K562 (cell line): ENCODE measurements around the gene GALNT9. TPM values are rescaled to one million over a fixed set of nuclear protein-coding genes. Genes with fewer than 3 reads are reported as not detected.

ENCODE experiments used
- ATAC-seq: fragments of 200-7000 bp; cut with Tn5 transposase; 3 replicates; pipeline ENCODE4 v1.9.1; 2020; ENCODE audit warnings: moderate library complexity
- BruUV-seq: library from RNA; stranded (reverse); fragments of 400-500 nt; replicated peaks from 2 replicates; lab custom pipeline; 2021; lab: Mats Ljungman, UMichigan
- CTCF ChIA-PET: fragments of 300-600 bp; formaldehyde crosslinking; extraction: SDS; loops from one replicate; lab custom pipeline; 2021; ENCODE audit warnings: low intra/inter-chr PET ratio; lab: Yijun Ruan, JAX
- POLR2A ChIA-PET: fragments of 300-600, 350-650 bp; sonication (Branson Sonifier 250); formaldehyde crosslinking; extraction: SDS; loops from one replicate; lab custom pipeline; 2021; ENCODE audit warnings: antibody characterized with exemption, inconsistent platforms; lab: Yijun Ruan, JAX
- DNase-seq, 4 experiments: peaks; one replicate each; pipeline versions ENCODE4 v3.0.0 to v3.0.0-alpha.2; 2011 to 2018; ENCODE audit warnings: low spot score in 3 of 4, mixed read lengths in 3 of 4; ENCODE audit errors: extremely low read depth in 1 of 4
- FAIRE-seq: peaks from 2 replicates; lab custom pipeline; 2011; peaks lifted over from hg19 to GRCh38; lab: Jason Lieb, UNC
- H2AFZ ChIP-seq: 2 replicates; pipeline ENCODE4 v1.6.0; 2011; ENCODE audit warnings: low read depth, low read length, control low read depth, inconsistent platforms
- H3K27ac ChIP-seq: fragments of 200-600 bp; 3 replicates; pipeline ENCODE4 v1.8.0; 2011; ENCODE audit warnings: low read depth, mild to moderate bottlenecking, control low read depth, inconsistent platforms, low read length, moderate library complexity, mixed read lengths; ENCODE audit errors: extremely low read depth
- H3K27me3 ChIP-seq, 2 experiments: fragments of 300-600 bp in 1 of 2; 2 replicates in 1 of 2; 3 replicates in 1 of 2; pipeline versions ENCODE4 v1.6.0 to v1.8.0; 2011; ENCODE audit warnings: inconsistent platforms in 2 of 2, low read length in 2 of 2, mild to moderate bottlenecking in 1 of 2, mixed read lengths in 1 of 2, moderate library complexity in 1 of 2; ENCODE audit not compliant: control insufficient read depth in 2 of 2, insufficient read depth in 2 of 2
- H3K36me3 ChIP-seq: fragments of 300-600 bp; 3 replicates; pipeline ENCODE4 v1.8.0; 2011; ENCODE audit warnings: mild to moderate bottlenecking, low read length, inconsistent platforms; ENCODE audit not compliant: control insufficient read depth, insufficient read depth
- H3K4me1 ChIP-seq, 2 experiments: fragments of 200-600 bp in 1 of 2; replicated peaks in 1 of 2; 2 replicates in 1 of 2; 3 replicates in 1 of 2; pipeline versions ENCODE4 v1.5.1 to v1.8.0; 2011; ENCODE audit warnings: inconsistent platforms in 2 of 2, low read length in 2 of 2, mild to moderate bottlenecking in 1 of 2, mixed read lengths in 1 of 2, moderate library complexity in 1 of 2; ENCODE audit not compliant: control insufficient read depth in 2 of 2, insufficient read depth in 2 of 2
- H3K4me2 ChIP-seq: 2 replicates; pipeline ENCODE4 v1.6.1; 2011; ENCODE audit warnings: low read length, control low read depth, inconsistent platforms, mixed read lengths; ENCODE audit not compliant: insufficient read depth
- H3K4me3 ChIP-seq: fragments of 200-600 bp; sonication (generic), shearing (Covaris generic); 2 replicates; pipeline ENCODE4 v1.5.1; 2016; ENCODE audit warnings: control low read depth, inconsistent platforms
- H3K79me2 ChIP-seq: fragments of 200-600 bp; 3 replicates; pipeline ENCODE4 v1.8.0; 2011; ENCODE audit warnings: low read length, inconsistent platforms; ENCODE audit not compliant: control insufficient read depth, insufficient read depth
- H3K9ac ChIP-seq, 2 experiments: 2 replicates each; pipeline versions ENCODE4 v1.6.0 to v1.6.1; 2011; ENCODE audit warnings: low read depth in 2 of 2, low read length in 2 of 2, control low read depth in 1 of 2, inconsistent platforms in 1 of 2, mild to moderate bottlenecking in 1 of 2, mixed read lengths in 1 of 2; ENCODE audit not compliant: insufficient read depth in 1 of 2
- H3K9me1 ChIP-seq: one replicate; pipeline ENCODE4 v1.6.0; 2011; ENCODE audit warnings: inconsistent platforms, mild to moderate bottlenecking, low read length, moderate library complexity; ENCODE audit not compliant: control insufficient read depth, insufficient read depth
- H3K9me3 ChIP-seq: replicated peaks from 2 replicates; pipeline ENCODE4 v1.5.1; 2011; ENCODE audit warnings: low read depth, low read length, inconsistent platforms; ENCODE audit not compliant: control insufficient read depth, insufficient read depth
- H4K20me1 ChIP-seq: replicated peaks from 2 replicates; pipeline ENCODE4 v1.6.1; 2011; ENCODE audit warnings: low read length, inconsistent platforms, mixed read lengths; ENCODE audit not compliant: control insufficient read depth, insufficient read depth
- ARID3B ChIP-seq: fragments of 250-450 bp; sonication (Bioruptor Pico); IDR thresholded peaks from 2 replicates; pipeline ENCODE4 v1.4.0; 2020; ENCODE audit warnings: borderline replicate concordance
- MLX ChIP-seq, 2 experiments: fragments of 450-650 bp in 1 of 2; sonication (generic) in 1 of 2; formaldehyde crosslinking; conservative IDR thresholded peaks; 2 replicates each; pipeline versions ENCODE4 v1.4.0 to v1.8.1; 2020 to 2022; ENCODE audit warnings: mild to moderate bottlenecking in 1 of 2, missing genetic modification reagents in 1 of 2
- PTTG1 ChIP-seq: fragments of 450-650 bp; IDR thresholded peaks from 2 replicates; pipeline ENCODE4 v1.6.1; 2016; ENCODE audit warnings: low read depth, mild to moderate bottlenecking, missing genetic modification characterization, missing compliant biosample characterization
- ZNF395 ChIP-seq: fragments of 200-800 bp; sonication (Bioruptor generic); IDR thresholded peaks from 2 replicates; pipeline ENCODE4 v1.6.1; 2017; ENCODE audit warnings: missing genetic modification characterization, missing compliant biosample characterization
- WGBS: fragments of 100-300 bp; shearing (Covaris generic); methylation state at CpG from one replicate; pipeline ENCODE4 v1.1.6; 2016; ENCODE audit warnings: low coverage, mixed read lengths; ENCODE audit not compliant: insufficient coverage; ENCODE audit errors: missing lambda C conversion rate; 5-methylcytosine and 5-hydroxymethylcytosine counted together
- in situ Hi-C: fragments of 300-500 bp; cut with MboI; formaldehyde crosslinking; loops from 4 replicates; pipeline ENCODE4 v1.15.0; 2018; ENCODE audit warnings: inconsistent platforms, mixed read lengths
- intact Hi-C: fragments of 100-400 bp; cut with micrococcal nuclease; formaldehyde crosslinking; loops from 2 replicates; pipeline ENCODE4 v1.14.2; 2022
- polyA plus RNA-seq, 8 experiments: library from polyadenylated mRNA; depleted of rRNA in 4 of 8; stranded (reverse) in 5 of 8; unstranded in 3 of 8; fragments of >200 nt; fragmentation: Nextera tagmentation in 2 of 8; fragmentation: Illumina TruSeq in 1 of 8; extraction: Ambion mirVana in 2 of 8; extraction: Trizol in 1 of 8; gene quantifications; 2 replicates each; pipeline versions ENCODE4 v1.2.1 to v1.2.3, GENCODE V29; 2011 to 2014; ENCODE audit warnings: inconsistent platforms in 1 of 8, missing spikeins in 1 of 8
- total RNA-seq, 7 experiments: library from RNA; depleted of rRNA in 6 of 7; stranded (reverse); fragments of >200 nt in 6 of 7; fragmentation: Illumina TruSeq in 2 of 7; extraction: Trizol in 2 of 7; gene quantifications; 2 replicates each; pipeline versions ENCODE4 v1.2.1 to v1.2.3, GENCODE V29; 2011 to 2021; ENCODE audit warnings: low replicate concordance in 1 of 7

The GALNT9 gene
- total and polyA plus RNA-seq, 9 of the 15 experiments (the other 6 are each of a cell fraction or from before 2014, with no cell fraction given) = not detected

- peaks cover 0 to 50% of the 10 kb centered on the region in 2 experiments; a peak in 3 of 5 replicates for H3K27me3 ChIP-seq
- ATAC-seq = no peak
- in situ Hi-C loops = no loop called here
- BruUV-seq = no TSS peak
- H3K9me1 ChIP-seq = no peaks in the 10 kb centered on the region
- no peaks in the 10 kb centered on the region for H3K79me2 ChIP-seq
- H2AFZ ChIP-seq = no peak overlapping the region
- no peak overlapping the region for H3K9ac ChIP-seq
- ChIA-PET CTCF (no interaction called here), POLR2A (no interaction called here)
- no peak for FAIRE-seq
- H3K4me2 ChIP-seq = no peak overlapping the region
- H3K4me1 ChIP-seq = peaks cover 0 to 10% of the 10 kb centered on the region in 2 experiments; a peak in 2 of 5 replicates
- no peaks in the 10 kb centered on the region for H4K20me1 ChIP-seq
- H3K4me3 ChIP-seq = no peak overlapping the region
- DNase-seq = no peak
- WGBS = 0% methylated on average over 22 of the region's 31 CpGs
- 0 out of 2 replicates have a peak, but pooled peaks cover 2% of the 10 kb centered on the region for H3K9me3 ChIP-seq
- H3K36me3 ChIP-seq = no peaks in the 10 kb centered on the region
- H3K27ac ChIP-seq = no peak overlapping the region
- TF ChIP-seq ARID3B (CRISPR knock-in tag) (no peak), ZNF395 (CRISPR knock-in tag) (no peak), PTTG1 (no peak), MLX (CRISPR knock-in tag; conservative IDR thresholded peaks at IDR 0.05) (no peak)
- intact Hi-C loops = no loop called here
Measured at GRCh38 chr12:132308853-132309595, 20.4 kb downstream of the GALNT9 start.
